GM04503 (cell line): ENCODE results near the gene MRPS21.

Source experiments
- DNase-seq: peaks from one replicate; pipeline ENCODE4 v3.0.0-alpha.2; 2012; ENCODE audit warnings: low read depth

Gene MRPS21

DNA sequence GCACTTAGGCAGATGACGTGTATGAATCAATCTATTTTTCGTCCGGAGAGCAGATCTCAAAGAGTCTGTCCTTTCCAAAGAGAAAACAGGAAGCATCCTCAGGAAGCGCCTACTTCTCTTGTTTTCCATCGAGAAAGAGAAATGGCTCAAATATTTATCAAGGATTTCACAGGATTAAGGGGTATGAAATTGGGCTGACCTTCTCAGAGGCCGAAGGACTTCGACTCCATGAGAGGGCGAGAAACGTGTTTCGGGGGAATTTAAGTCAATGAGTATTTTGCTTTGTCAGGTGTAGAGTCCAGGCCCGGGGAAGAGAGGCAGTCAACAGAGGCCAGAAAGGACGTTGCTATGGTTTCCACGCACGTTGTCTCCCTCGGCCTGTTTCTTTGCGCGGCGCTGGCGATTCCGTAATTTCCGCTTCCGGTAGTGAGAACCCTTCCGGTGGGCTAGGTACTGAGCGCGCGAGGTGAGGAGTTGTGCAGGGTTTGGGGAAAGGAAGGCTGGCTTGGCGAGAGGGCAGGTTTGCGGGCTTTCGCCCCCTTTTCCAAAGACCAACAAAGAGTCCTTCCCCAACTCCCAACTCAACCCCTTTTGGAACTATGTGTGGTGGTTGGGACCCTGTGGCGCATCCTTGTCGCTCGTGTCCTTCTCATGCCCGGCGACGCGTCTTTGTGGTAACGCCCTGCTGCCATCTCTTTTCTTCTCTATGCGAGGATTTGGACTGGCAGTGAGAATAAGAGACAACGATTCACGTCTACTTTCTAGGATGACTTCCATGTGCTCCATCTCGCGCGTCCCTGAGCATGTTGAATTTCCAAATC is at the start of gene MRPS21:
Gene MRPS21, plus strand, starts transcription at position 429 of the 821 bp plus-strand sequence. CDS start 506 bp downstream, outside the sequence.
- peak; percentile 70 for DNase-seq

DNA sequence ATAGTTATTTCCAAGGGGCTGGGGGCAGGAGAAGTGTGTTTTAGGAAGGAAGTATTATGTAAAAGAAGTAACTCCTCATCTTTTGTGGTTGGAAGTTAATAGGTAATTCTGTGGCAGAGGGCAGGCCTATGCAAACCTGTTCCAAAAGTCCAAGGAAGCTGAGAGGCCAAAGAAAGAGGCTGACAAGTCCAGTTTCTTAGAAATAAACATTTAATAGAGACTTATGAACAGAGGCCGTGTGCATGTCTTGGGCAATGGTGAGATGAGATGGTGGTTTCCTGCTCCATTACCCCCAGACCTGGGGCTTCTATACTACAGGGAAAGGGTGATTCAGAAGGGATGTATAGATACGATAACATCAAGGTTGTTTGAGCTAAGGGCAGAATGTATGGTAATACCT is 43.7 kb upstream of the MRPS21 start:
- no peak for DNase-seq

DNA sequence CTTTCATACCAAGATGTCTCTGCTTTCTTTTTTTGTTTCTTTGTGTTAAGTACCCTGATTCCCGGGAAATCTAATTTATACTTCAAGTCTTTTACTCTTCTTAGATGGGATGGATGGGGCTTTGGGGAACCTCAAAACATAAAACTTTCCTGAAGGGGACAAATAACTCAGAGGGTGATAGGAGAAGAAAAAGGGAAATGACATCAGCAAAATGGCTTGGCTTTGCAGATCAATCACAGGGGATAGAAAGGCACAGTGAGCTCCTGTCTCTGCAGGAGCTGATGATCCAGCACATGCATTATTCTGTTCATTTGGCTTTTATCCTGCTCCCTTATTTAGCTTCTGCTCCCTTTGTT is 37.5 kb upstream of the MRPS21 start:
- no peak for DNase-seq

DNA sequence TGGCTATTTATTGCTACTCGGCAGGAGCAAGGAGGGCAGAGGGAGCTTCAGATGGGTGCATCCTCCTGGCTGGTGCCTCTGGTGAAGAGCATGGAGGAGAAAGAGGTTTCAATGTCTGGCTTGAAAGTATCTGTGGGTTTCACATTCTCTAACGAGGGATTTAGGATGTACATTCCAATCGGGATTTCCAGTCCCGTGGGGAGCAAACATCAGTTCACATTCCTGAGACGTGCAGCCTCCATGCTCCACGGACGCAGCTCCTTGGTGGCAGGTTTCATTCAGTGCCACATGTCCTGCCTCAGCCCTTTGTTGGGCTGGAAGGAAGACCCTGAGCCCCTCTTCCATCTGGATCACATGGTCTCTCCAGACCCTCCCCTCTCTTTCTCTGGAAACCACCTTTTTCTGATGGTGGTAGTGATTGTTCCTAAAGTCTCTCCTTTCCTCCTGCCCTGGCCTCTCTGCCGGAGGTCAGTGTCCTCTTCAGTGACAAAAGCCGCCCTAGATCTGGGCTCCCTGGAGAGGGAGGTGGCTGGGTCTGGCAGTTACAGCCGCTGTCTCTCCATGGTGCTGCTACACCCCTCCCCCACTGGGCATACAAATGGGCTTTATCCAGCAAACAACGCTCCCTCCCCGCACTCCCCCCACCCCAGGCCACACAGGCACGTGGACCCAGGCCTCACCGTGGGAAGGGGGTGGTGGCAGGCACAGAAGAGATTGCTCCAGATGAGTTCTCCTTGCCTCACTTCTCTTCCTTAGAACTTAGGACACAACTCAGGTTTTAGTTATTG is 36.9 kb upstream of the MRPS21 start:
- no peak for DNase-seq

DNA sequence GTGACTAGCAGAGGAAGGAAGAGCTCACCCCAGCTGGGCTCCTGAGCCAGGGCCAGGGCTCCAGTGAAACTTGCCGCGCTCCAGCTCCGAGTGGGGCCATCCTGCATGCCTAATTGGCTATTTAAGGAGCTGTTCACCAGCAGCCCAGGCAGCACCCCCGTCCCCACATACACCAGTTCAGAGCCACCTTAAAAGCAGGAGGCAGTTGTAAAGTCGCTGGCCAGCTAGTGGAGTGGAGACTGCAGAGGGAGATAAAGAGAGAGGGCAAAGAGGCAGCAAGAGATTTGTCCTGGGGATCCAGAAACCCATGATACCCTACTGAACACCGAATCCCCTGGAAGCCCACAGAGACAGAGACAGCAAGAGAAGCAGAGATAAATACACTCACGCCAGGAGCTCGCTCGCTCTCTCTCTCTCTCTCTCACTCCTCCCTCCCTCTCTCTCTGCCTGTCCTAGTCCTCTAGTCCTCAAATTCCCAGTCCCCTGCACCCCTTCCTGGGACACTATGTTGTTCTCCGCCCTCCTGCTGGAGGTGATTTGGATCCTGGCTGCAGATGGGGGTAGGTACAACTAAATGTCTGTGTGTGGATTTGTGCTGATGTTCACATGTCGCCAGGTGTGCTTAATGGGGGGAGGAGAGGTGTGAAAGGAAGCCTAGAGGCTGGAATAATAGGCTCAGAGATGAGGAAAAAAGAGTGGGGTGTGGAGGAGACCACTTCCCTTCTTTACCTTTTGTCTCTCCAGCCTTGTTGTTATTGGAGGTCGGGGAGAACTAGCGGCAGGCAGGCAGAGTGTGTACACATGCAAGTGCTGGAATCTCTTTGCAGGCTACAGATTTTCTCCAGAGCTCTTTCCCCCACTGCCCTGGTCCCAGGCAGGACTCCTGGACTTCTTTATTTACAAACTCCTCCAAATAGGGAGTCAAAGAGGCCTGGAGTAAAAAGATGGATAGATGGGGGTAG is 35.8 kb upstream of the MRPS21 start, which contains the start of gene CA14:
Gene CA14, plus strand, starts transcription at position 151 of the 962 bp plus-strand sequence. Its CDS starts 355 bp downstream, at position 506.
- DNase-seq: no peak

DNA sequence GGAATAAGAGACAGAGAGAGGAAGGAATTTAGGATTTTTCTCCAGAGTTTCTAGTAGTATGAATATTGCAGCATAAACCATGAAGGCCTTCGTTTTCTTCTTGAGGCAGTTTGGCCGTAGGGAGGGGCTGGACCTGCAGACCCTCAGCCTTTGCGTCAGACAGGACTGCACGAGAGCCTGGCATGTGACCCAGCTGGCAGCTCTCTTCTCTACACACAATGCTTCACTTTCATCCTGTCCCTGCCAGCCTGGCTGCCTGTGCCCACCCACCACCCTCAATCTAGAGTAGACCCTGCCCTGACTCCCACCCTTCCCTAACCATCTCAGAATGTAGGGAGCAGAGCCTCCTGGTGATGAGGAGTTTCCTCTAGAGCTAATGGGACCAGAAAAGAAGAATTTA is 34.4 kb upstream of the MRPS21 start:
- no peak for DNase-seq

DNA sequence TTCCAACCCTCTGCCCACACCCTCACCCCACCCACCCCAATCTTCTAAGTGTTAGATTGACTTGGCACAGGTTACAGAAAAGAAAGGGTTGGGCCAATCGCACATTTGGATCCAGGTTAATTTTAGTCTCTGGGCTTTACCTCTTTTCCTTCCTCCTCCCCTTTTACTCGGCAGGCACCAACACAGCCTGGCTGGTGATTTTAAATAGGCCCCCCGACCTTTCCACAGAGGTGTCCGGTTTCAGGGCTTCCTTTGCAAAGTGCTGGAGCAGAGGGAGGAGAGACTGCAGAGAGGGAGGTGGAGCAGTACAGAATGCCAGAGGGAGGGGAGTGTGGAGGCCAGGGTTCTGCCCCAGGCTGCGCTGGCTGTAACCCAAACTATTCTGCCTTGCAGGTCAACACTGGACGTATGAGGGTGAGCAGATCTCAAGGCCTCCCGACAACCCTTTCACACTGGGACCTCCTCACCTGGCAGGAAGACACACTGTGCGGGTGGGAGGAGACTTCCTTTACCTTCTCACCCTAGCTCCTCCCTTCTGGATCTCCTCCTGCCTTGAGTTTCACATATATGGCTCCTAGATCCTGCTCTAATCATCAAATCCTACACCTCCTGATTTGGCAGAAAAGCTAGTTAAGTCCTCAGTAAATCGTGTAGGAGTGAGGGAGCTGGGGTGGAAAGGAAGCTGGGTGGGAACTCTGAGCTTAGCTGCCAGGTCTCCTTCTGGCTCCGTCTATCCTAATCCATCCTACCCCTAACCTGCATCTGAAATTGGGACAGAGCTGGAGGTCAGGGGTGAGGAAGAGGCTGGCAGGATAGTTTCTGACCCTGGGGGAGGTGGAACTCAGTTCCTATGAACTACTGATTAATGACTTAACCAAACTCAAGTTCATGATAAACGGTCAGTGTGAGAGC is 33.6 kb upstream of the MRPS21 start:
- DNase-seq: no peak

DNA sequence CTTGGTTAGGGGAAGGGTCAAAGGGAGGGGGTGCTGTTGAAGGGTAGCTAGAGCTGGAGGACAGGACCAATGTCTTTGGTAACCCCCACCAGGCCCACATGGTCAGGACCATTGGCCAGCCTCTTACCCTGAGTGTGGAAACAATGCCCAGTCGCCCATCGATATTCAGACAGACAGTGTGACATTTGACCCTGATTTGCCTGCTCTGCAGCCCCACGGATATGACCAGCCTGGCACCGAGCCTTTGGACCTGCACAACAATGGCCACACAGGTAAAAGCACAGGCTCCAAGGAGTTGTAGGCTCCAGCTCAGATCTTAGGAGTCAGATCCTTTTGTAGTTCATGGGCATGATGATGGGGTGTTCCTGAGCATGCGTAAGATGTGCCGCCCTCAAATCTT is 32.3 kb upstream of the MRPS21 start:
- DNase-seq: no peak

DNA sequence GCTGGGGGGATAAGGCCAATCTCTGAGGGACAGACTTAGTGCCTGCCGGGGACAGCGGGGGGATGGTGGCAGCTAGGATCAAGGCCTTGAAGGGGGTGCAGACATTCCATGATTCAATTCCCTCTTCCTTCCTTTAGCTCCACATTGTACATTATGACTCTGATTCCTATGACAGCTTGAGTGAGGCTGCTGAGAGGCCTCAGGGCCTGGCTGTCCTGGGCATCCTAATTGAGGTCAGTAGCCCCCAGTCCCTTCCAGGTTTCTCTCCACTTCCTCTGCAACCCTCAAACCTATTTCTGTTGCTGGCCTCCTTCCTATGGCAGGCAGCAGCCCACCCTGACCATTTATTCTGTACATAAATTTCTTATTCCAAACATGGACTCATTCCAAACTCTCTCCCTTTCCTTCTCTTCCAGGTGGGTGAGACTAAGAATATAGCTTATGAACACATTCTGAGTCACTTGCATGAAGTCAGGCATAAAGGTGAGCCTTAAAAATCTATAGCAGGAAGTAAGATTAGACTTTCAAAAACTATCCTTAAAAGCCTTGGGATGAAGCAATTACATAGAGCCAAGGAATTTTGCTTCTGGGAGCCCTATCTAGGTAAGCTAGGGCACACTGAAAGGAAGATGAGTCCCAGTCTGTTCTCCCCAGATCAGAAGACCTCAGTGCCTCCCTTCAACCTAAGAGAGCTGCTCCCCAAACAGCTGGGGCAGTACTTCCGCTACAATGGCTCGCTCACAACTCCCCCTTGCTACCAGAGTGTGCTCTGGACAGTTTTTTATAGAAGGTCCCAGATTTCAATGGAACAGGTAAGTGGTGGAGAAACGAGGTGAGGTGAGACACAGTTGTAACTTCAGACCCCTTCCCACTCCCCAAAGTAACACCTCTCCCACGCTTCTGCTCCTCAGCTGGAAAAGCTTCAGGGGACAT is 31.0 kb upstream of the MRPS21 start:
- no peak for DNase-seq

DNA sequence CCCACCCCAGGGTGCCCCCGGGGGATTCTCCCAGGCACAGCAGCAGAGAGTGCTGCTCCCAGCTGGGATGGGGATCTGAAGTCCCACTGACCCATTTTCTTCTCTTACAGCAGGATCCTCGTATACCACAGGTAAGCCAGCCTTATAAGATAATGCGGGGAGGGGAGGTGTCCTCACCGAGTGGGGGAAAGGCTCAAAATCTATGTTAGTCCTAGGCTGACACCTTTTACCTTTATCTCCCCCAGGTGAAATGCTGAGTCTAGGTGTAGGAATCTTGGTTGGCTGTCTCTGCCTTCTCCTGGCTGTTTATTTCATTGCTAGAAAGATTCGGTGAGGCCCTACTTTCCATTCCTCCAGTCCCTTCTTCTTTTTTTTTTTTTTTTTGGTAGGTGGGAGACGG is 30.1 kb upstream of the MRPS21 start:
- DNase-seq: no peak

DNA sequence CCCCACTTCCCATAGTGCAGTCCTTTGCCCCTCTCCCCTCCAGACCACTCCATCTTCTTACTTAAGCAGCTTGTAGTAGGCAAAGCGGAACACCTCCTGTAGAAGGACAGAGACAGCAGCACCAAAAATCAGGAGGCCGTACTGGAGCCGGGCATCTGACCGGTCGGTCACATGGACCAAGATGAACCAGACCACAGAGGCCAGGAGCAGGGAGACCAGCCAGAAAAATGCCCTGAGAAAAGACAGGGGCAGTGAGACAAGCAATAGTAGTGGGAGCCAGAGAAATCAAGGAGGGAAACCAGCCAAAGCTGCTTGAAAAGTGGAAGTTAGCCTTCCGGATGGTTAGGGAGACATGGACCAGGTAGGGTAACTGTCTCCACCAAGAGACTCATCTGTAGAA is 25.8 kb upstream of the MRPS21 start:
- DNase-seq: no peak

DNA sequence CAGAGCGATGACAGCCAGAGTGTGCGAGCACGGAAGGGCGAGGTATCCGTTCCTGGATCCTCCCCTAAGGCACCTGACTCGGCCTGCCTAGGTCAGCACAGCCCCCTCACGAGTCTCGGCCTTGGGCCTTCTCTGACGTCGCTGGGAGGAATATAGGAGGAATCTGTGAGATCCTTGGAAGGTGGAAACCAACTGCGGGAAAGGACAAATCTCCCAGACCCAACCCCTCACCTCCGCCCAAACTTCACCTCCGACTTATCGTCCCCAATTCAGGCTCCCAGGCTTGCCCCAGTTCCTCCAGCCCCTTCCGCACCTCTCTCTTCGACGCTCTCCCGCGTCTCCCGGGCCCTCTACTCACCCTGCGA is 25.3 kb upstream of the MRPS21 start:
- no peak for DNase-seq

DNA sequence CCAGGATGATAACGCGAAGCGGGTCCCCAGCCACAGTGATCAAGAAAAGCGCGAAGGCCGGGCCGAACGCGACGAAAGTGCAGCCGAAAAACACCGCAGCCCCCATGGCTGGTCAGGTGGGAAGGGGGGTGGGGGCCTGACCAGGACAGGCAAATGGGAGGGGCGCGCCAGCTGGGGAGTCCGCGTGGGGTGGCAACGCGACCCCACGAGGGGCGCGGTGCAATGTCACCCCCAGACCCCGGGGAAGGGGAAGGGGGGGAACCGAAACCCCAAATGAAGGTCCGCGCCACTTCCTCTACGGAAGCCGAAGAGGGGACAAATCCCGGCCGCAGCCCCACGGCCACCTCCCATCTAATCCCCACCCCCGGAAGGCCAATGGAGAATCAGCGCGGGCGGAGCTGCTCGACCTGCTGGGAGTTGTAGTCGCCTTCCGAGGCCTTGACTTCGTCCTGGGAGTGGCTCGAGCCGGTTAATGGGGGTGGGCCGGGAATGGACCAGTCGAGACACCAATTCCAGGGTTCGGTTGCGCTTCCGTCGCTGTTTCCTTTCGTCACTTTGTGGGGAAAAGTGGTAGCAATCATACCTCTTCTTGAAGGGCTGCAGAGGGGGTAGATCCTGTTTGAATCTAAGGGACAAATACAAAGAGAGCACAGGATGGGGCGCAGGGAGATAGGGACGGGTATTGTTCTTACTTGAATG is 24.8 kb upstream of the MRPS21 start, which contains the start of gene APH1A:
Gene APH1A, minus strand, starts transcription at position 312 of the 699 bp plus-strand sequence. Its CDS starts 206 bp downstream, at position 106.
- DNase-seq: peak; percentile 84

DNA sequence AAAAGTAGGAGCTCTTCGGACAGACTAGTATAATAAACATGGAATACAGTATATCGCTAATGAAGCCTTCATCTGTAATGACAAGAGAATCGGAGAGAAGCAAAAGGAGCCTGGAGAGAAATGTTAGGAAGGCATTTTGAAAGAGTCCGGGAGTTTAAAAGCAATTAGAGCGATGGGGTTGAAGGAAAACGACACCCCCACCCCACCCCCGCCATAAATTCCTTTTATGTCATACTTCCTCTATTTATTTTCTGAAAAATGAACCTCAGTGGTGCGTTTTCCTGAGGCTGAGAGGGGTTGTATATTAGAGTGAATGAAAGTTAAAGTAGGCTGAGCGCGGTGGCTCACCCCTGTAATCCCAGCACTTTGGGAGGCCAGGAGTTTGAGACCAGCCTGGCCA is 24.2 kb upstream of the MRPS21 start:
- DNase-seq: no peak

DNA sequence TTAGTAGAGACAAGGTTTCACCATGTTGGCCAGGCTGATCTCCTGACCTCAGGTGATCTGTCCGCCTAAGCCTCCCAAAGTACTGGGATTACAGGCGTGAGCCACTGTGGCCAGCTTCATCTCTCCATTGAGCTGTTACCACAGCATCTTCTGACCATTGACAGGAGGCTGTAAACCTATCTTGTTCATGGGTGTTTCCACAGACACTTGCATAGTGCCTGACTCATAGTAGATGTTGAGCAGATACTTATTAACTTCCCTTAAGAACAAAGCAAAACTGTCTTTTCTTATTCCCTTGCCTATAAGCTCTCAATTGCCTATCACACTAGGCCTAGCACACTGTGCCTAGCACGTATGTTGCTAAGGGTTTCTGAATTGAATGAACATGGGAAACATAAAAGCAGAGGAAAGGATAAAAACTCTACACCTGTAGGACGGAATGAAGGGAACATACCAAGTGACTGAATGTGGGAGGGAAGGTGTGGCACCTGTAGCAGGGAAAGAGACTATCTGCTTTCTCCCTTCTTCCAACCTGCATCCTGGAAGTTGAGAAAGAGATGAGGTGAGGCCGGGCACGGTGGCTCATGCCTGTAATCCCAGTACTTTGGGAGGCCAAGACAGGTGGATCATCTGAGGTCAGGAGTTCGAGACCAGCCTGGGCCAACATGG is 22.2 kb upstream of the MRPS21 start:
- no peak for DNase-seq

DNA sequence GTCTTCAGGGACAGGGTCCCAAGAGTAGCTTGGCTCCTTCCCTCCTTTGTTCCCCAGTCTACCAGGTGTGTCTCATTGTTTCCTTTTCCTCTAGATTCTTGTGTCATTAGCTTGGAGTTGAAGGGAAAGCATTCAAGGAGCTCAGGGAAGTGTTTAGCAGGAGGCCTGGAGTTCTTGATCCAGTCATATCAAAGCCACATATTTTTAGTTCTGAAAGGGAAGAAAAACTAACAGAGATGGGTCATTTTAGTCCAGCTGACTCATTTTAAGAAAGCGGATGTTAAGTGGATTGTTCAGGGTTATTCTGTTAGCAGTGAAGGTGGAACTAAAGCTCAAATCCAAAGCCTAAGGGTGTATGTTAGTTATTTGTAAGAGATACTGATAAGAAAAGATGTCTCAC is 20.4 kb upstream of the MRPS21 start:
- DNase-seq: no peak

DNA sequence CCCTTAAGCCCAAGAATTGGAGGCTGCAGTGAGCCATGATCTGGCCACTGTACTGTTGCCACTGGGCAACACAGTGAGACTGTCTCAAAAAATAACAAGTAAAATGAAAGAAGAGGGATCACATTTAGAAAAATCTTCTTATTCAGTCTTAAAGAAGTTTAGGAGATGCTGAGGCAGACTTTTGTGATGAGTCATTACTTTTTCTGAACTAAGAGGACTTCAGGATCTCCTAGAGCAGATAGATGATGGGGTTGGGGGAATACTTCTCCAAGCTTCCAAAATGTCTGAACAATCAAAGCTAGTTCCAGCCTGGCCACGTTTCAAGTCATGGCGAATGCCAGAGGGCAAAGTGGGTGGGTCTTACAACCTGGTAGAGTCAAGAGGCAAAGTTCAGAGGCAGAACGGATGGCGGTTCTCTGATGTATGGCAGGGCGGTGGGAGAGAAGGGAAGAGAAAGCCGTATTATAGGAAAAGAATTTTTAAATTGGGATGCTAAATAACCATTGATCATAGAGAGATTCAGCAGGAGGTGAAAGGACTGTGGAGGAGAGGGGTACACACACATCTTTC is 13.4 kb upstream of the MRPS21 start:
- DNase-seq: no peak

DNA sequence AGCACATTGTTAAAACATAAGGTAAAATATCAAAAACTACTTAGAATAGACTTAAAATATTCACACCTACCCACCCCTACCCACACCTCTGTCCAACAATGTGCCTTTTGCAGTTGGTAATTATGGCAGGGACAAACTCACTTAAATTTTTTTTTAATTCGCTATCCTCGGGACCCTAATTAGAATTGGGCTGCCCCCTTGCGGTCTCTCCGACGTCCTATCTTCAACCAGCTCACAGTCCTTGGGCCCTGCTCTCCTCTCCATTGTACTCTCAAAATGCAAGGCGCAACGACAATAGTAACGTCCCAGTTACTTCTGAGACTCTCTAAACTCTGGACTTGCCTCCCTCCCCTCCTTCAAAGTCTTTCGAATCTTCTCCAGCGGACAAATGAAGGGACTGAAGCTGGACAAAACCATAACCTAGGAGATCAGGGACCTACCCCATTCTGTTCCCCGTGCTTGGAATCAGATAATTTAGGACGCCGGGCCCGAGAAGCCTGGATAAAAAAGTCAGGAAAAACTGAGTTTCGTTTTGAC is 12.4 kb upstream of the MRPS21 start:
- DNase-seq: peak; percentile 28
